HEK293T (cell line): ENCODE results near the gene SEMA3C.

Experiments used
- ARNT ChIP-seq: fragments of 450-650 bp; IDR thresholded peaks from 2 replicates; pipeline ENCODE4 v1.6.1; 2017; ENCODE audit warnings: mild to moderate bottlenecking
- BHLHE40 ChIP-seq: fragments of 450-650 bp; IDR thresholded peaks from 2 replicates; pipeline ENCODE4 v1.6.1; 2016; ENCODE audit warnings: mild to moderate bottlenecking, moderate library complexity, borderline replicate concordance
- ELF4 ChIP-seq: fragments of 450-650 bp; IDR thresholded peaks from 2 replicates; pipeline ENCODE4 v1.6.1; 2017; ENCODE audit warnings: antibody characterized with exemption
- FOXA1 ChIP-seq: fragments of 450-650 bp; IDR thresholded peaks from 2 replicates; pipeline ENCODE4 v1.6.1; 2016; ENCODE audit warnings: mild to moderate bottlenecking
- FOXK2 ChIP-seq: fragments of 450-650 bp; IDR thresholded peaks from 2 replicates; pipeline ENCODE4 v1.6.1; 2016; ENCODE audit warnings: mild to moderate bottlenecking
- FOXM1 ChIP-seq: fragments of 450-650 bp; IDR thresholded peaks from 2 replicates; pipeline ENCODE4 v1.6.1; 2017; ENCODE audit warnings: mild to moderate bottlenecking, borderline replicate concordance
- HDGF ChIP-seq: fragments of 450-650 bp; IDR thresholded peaks from 2 replicates; pipeline ENCODE4 v1.6.1; 2017; ENCODE audit warnings: antibody characterized with exemption, borderline replicate concordance
- PKNOX1 ChIP-seq: fragments of 450-650 bp; IDR thresholded peaks from 2 replicates; pipeline ENCODE4 v1.6.1; 2016
- SP1 ChIP-seq: fragments of 450-650 bp; IDR thresholded peaks from 2 replicates; pipeline ENCODE4 v1.6.1; 2017
- TARDBP ChIP-seq: fragments of 450-650 bp; IDR thresholded peaks from 2 replicates; pipeline ENCODE4 v1.6.1; 2016

- no peak for TF ChIP-seq FOXA1
- no peak for TF ChIP-seq SP1
- no peak for TF ChIP-seq FOXM1
- no peak for TF ChIP-seq FOXK2
- no peak for TF ChIP-seq PKNOX1
- TF ChIP-seq HDGF, result no peak
- TF ChIP-seq BHLHE40, result no peak
- TF ChIP-seq ARNT, result no peak
- TF ChIP-seq TARDBP, result no peak
- TF ChIP-seq ELF4, result no peak
Measured at GRCh38 chr7:80943342-80943741, 24.5 kb upstream of the SEMA3C start.
